HL-60 (cell line): ENCODE data around the gene COBLL1.

Experiments
- GABPA ChIP-seq: IDR thresholded peaks from 2 replicates; pipeline ENCODE4 v1.6.1; 2012; ENCODE audit warnings: low read depth
- POLR2AphosphoS5 ChIP-seq: IDR thresholded peaks from 2 replicates; pipeline ENCODE4 v1.6.1; 2012; ENCODE audit warnings: low read depth
- TF ChIP-seq, protein P1 (sequence below): IDR thresholded peaks from one replicate; pipeline ENCODE4 v1.5.1; 2011; ENCODE audit warnings: low read length, control low read depth, inconsistent platforms; ENCODE audit not compliant: insufficient read depth

DNA sequence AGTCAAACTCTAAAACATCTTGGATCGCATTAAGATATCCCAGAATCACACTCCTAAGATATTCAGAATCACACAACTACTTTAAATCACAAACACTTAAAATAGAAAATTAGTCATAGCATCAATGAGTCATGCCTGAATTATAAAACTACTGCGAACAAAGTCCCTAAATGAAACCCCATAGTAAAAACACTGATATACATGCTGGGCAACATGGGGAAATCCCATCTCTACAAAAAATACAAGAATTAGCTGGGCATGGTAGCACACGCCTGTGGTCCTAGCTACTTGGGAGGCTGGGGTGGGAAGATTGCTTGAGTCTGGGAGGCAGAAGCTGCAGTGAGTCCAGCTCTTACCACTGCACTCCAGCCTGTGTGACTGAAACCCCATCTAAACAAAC, 101.7 kb downstream of the COBLL1 start:
- TF ChIP-seq GABPA: no peak
- TF ChIP-seq, protein P1, sequence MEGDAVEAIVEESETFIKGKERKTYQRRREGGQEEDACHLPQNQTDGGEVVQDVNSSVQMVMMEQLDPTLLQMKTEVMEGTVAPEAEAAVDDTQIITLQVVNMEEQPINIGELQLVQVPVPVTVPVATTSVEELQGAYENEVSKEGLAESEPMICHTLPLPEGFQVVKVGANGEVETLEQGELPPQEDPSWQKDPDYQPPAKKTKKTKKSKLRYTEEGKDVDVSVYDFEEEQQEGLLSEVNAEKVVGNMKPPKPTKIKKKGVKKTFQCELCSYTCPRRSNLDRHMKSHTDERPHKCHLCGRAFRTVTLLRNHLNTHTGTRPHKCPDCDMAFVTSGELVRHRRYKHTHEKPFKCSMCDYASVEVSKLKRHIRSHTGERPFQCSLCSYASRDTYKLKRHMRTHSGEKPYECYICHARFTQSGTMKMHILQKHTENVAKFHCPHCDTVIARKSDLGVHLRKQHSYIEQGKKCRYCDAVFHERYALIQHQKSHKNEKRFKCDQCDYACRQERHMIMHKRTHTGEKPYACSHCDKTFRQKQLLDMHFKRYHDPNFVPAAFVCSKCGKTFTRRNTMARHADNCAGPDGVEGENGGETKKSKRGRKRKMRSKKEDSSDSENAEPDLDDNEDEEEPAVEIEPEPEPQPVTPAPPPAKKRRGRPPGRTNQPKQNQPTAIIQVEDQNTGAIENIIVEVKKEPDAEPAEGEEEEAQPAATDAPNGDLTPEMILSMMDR: no peak
- no peak for TF ChIP-seq POLR2AphosphoS5
